SKM-1 (cell line): Measurements from ENCODE around the gene AKAP7.
"Not testable (repeated sequence)": the region's sequence is repeated elsewhere in the genome, so short reads cannot be mapped to it uniquely, and the experiment has no call there.

ENCODE experiments used
- DNase-seq: peaks from one replicate; lab custom pipeline; 2025; ENCODE audit not compliant: unreplicated experiment; lab: John Stamatoyannopoulos, UW

The AKAP7 gene

DNA sequence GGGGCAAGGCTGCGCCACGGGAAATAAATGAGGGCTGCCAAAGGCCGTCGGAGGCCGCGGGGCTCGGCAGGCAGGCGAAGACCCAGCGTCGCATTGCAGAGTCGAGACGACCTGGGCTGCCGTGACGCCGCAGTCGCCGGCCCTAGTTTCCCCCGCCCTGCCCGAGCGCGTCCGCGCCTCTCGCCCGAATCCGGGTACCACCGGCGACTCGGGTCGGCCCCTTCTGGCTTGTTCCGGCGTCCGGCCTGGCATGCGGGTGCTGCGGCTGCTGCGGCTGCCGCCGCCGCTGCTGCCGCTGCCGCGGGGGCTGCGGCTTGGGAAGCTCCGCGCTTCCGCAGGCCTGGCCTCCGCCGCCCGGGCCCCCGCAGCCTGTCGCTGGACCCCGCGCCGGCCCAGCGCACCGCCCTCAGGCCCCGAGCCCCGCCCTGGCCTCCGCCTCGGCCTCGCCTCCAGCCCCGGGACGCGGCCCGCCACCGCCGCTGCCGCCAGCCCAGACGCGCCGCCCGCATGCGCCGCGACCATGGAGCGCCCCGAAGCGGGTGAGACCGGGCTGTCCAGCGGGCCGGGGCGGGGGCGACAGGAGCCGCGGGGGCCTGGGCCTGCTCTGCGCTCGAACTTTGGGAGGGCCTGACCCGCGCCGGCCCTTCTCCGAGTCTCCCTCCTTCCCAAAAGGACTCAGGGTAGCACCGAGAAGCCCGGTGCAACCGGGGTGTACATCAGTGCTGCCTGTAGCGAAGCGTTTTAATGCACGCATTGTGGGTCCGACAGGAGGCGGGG is at the start of gene AKAP7:
AKAP7 (plus strand) TSS at position 224 of the 777 bp plus-strand sequence; CDS start at position 521, 297 bp downstream.
- DNase-seq: peak; percentile 17

DNA sequence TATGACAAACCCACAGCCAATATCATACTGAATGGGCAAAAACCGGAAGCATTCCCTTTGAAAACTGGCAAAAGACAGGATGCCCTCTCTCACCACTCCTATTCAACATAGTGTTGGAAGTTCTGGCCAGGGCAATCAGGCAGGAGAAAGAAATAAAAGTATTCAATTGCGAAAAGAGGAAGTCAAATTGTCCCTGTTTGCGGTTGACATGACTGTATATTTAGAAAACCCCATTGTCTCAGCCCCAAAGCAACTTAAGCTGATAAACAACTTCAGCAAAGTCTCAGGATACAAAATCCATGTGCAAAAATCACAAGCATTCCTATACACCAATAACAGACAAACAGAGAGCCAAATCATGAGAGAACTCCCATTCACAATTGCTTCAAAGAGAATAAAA is 44.9 kb upstream of the AKAP7 start:
- DNase-seq: not testable (repeated sequence)

DNA sequence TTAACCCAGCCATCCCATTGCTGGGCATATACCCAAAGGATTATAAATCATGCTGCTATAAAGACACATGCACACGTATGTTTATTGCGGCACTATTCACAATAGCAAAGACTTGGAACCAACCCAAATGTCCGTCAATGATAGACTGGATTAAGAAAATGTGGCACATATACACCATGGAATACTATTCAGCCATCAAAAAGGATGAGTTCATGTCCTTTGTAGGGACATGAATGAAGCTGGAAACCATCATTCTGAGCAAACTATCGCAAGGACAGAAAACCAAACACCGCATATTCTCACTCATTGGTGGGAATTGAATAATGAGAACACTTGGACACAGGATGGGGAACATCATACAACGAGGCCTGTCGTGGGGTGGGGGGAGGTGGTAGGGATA is 43.3 kb upstream of the AKAP7 start:
- not testable (repeated sequence) for DNase-seq

DNA sequence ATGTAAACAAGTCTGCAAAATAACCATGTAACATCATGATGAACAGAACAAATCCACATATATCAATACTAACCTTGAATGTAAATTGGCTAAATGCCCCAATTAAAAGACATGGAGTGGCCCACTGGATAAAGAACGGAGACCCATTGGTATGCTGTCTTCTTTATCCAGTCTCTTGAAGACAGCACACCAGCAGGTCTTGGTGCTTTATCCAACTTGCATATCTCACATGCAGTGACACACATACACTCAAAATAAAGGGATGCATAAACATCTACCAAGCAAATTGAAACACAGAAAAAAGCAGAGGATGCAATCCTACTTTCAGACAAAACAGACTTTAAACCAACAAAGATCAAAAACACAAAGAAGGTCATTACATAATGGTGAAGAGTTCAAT is 41.9 kb upstream of the AKAP7 start:
- DNase-seq: no peak

DNA sequence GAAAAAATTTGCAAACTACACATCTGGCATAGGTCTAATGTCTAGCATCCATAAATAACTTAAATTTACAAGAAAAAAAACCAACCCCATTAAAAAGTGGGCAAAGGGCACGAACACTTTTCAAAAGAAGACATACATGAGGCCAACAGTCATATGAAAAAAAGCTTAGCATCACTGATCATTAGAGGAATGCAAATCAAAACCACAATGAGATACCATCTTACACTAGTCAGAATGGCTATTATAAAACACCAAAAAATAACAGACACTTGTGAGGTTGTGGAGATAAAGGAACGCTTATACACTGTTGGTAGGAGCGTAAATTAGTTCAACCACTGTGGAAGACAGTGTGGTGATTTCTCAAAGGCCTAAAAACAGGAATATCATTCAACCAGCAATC is 38.5 kb upstream of the AKAP7 start:
- no peak for DNase-seq

DNA sequence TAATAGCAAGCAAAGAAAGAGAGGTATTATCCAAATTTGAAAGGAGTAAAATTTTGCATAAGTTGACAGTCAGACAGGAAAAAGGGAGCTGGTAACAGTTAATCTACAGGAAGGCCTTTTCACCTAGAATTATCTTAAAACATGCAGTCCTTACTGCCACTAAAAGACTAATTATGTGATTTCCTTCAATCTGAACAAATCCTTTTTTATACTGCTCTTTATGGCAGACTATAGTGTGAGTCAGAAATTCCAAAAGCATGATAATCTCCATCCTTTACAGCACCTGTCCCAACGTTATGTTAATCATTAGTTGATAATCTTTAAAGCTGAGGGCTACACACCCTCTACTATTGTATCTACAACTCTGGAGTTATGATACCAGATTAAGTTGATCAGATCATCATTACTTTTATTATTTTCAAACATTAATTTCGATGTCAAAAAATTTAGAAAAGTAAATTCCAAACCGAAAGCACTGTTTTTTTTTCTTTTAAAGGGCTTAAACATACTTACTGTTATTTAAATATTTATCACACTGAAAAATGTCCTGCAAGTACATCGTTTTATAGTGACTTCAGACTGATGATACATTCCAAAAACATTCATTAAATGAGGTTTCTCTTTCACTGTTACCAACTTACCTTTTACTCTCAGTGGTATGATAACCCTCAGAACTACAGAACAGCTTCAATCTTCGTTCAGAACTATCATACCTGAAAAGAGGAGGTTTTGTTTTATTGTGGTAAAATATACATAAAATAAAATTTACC is 33.2 kb upstream of the AKAP7 start:
- no peak for DNase-seq

DNA sequence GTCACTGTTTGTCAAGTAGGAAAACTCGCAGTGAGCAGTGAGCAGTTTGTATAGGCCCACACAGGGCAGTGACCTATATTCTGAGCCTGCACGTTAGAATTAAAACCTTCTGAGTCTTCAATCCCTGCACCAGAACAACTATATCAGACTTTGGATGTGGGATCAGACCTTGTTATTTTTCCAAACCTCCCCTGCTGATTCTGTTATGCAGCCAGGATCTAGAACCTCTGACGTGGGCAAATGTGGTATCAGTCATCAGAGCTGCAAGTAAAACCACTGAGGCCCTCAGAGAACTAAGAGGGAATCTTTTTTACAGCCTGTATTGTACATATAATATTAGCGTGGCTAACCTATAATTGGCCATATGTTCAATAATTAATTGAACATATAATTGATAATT is 32.0 kb upstream of the AKAP7 start:
- DNase-seq: no peak

DNA sequence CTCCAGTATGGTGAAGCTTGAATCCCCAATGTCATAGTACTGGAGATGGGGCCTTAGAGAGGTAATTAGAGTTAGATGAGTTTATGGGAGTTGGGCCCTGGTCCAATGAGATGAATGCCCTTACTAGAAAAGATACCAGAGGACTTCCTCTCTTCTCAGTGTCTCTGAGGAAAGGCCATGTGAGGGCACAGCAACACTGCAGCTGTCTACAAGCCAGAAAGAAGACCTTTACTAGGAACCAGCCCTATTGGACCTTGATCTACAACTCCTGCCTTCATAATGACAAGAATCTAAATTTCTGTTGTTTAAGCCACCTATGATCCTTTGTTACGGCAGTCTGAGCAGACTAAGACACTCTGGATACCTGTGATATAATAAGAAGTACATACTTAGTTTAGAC is 31.4 kb upstream of the AKAP7 start:
- no peak for DNase-seq

DNA sequence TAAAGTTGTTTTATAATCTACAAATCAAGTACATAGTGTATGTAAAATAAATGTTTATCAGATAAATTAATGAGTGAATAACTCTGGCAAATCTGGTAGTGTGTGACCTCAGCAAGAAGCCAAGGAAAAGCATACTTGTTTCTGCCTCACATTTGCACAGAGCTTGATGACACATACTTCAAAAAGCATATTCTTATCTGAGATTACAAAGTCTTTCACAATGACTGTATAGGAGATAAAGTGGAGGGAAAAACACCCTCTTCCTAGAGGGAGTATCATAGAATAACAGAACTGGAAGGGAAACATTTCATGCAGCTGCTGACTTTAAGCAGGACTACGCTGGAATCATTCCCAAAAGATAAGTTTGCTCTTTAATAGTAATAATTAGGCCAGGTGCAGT is 28.1 kb upstream of the AKAP7 start:
- no peak for DNase-seq

DNA sequence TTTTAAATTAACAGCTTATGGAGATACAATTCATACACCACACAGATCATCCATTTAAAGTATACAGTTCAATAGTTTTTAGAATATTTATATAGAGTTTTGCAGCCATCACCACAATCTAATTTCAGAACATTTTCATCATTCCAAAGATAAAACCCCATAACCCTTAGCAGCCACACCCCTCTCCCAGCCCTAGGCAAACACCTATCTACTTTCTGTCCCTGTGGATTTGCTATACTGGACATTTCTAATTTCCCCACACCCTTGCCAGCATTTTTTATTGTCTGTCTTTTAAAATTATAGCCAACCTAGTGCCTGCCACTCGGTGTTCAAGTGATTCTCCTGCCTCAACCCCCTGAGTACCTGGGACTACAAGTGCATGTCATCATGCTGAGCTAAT is 23.0 kb upstream of the AKAP7 start:
- DNase-seq: no peak

DNA sequence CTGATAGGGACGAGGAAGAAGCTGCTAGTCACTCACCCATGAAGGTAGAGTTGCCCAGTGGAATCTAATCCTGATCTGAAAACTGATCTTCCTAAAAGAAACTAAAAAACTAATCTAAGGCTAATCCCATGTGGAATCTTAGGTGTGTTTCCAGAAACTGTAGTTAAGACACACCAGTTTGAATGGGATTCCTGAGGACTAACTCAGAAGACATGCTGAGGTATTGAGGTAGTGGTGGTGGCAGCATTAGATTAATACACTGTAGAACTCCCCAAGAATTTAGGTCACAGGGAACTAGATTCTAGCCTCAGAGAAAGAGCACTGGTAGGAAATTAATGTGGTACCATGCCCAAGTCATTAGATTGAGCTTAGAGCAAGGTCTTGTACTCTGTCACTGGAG is 19.6 kb upstream of the AKAP7 start:
- DNase-seq: no peak

DNA sequence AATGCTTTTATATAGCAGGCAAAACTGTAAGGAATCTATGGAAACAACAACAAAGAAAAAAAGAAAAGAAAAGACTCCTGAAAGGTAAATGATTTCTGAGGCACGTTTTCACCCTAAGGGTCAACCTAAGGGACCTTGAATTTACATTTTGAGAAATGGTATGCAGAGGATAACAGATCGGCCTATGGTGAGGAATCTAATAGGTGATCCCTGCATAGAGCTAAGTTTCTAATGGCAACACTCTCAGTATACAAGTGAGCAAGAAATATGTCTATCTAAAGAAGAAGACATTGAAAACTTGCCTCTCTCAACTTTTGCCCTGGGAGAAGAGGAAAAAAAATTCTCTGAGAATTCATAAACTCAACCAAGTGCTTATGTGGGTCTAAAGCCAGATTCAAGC is 18.9 kb upstream of the AKAP7 start:
- DNase-seq: no peak

DNA sequence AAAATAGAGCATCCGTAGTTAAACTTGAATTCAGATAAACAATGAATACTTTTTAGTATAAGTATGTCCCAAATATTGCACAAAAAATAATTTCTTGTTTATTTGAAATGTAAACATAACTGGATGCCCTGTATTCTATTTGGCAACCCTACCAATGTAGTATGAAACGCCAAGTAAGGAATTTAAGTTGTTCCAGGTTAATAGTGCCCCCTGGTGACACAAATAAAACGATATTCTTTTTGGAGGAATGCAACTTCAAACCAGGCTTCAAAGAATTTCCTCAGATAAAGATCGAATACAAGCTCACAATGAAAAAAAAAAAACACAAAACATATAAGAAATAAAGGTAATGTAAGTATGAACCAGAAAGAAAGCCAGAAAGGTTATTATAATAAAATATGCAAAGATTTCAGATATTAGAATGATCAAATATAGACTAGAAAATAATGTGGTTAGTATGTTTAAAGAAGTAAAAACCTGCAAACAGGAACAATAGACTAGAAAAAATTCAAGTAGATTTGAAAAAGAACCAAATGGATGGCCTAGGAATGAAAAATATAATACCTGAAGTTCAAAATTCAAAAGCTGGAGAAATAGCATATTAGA is 18.4 kb upstream of the AKAP7 start:
- peak; percentile 18 for DNase-seq

DNA sequence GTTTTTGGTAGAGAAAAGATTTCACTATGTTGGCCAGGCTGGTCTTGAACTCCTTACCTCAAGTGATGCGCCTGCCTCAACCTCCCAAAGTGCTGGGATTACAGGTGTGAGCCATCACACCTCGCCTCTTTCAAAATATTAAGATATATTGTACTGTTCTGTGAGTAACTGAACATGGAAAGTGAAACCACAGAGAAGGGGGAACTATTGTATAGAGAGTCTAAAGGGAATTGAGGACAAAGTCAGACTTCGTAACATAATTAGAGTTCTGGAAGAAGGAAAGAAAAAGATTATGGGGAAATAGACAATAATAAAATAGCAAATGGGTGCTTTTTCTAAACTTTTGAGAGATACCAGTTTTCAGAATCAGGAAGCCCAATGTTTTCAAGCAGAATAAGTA is 17.4 kb upstream of the AKAP7 start:
- DNase-seq: no peak

DNA sequence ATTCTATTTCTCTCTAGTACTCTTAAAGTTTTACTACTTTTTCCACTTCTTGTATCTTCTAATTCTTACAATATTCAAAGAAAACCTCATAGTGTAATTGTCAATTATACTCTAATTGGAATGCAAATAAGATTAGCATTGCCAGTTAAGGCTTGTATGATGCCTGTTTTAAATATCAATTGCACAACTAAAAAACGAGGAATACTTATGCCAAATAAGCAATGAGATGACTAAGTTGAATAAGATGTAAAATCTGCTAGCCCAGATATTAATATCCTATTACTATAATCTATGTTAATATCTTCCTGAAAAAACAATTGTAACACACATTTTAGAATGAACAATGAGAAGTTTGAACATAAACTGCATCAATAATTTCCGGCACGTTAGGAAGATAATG is 13.3 kb upstream of the AKAP7 start:
- DNase-seq: no peak

DNA sequence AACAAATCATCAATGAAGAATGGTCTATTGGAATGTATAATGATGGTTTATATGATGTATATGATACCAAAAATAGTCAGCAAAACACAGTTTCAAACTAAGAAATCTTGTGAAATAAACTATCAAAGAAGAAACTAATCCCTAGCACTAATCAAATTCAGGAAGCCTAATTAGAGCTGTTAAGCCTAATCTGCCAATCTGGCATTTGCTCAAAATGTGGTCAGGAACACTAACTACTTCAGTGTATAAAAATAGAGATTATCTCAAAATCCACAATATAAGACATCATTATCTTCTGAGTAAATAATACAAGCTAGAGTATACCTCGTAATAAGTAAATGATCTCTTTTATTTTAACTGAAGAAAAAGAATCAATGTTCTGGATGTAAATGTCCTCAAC is 12.8 kb upstream of the AKAP7 start:
- DNase-seq: no peak

DNA sequence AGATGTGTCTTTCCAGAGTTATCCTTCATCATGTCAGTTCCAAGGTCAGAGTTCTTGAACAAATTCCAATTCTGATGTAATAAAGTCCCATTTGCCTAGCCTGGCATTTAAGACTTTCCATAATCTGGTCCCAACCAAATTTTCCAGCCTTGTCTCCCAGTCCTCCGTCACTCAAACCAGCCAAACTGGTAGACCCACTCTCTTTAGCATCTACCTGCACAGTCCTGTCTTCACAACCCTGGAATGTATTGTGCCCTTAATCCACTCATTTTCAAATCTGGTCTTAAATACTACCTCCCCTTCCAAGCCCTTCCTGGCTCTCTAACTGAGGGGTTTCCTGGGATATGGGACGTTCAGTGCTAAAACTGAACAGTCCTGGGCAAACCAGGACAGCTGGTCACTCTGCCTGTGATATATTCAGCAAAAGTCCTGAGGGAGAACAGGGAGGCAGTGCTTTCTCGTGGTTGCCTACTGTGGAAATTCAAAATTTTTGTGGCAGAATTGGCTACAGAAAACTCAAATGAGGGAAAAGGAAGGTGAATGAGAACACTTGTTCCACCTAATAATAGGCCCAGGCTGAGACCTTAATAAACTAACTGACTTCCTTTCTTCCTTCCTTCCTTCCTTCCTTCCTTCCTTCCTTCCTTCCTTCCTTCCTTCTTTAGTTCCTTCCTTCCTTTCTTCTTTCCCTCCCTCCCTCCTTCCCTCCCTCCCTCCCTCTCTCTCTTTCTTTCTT is 10.8 kb upstream of the AKAP7 start:
- no peak for DNase-seq

DNA sequence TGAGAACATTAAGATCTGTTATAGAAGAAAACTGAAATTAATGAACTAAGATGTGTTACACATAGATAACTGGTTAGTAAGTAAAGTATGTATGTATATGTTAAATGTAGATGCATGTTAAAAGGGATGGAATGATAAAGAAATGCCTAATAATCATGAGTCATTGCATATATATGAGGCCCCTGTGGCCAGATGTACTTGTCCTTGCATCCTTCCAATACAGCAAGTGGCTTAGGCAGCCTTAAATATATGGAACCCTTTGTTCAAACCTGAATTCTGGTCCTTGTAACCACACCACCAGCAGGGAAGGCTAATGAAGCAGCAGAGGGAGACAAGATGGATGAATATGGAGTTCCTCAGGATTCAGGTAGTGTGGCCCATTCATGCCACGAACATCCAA is 9.8 kb upstream of the AKAP7 start:
- no peak for DNase-seq

DNA sequence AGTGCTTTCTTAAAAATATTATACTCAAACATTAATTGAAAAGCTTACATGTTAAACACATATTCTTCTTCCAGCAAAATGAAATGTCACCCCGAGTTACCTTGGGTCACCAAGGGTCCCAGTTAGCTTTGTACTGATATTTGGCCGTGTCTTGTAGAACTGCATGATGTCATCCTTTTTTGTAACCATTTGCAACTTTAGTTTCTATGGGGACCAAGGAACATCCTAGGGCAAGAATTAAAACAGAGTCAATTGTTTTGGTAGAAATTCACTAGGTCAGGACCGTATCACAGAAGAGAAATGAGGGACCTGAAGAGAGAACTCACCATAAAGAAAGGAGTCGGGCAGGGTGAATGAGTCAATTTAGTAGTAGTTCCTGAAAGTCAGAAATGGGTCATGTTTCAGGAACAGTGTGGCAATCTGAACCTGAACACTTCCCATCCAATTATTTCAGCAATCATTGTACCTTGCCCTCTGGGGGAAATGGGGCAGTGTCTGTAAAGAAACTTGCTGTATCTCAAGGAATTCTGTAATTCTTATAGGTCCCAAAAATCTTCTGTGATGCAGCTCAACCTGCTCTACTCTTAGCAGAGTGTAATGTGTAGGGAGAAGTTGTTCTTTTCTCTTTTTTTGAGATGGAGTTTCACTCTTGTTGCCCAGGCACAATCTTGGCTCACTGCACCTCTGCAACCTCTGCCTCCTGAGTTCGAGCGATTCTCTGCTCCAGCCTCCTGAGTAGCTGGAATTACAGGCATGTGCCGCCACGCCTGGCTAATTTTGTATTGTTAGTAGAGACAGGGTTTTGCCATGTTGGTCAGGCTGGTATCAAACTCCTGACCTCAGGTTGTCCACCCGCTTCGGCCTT is 5.3 kb upstream of the AKAP7 start:
- DNase-seq: peak; percentile 61

DNA sequence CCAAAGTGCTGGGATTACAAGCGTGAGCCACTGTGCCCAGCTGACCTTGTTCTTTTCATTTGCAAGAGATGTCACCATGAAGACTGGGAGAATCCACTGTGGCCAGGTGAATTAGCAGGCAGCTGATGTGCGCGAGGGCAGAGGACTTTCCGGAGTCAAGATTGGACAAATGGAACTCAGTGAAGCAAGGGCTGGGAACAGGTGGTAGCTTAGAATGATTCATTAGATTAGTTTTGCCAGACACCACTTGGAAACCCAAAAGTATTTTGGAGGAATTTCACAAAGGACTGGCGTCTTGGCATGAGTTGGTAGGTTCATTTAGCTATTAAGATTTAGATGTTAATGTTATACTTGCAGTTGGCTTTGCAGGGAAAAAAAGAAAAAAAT is 4.7 kb upstream of the AKAP7 start:
- DNase-seq: no peak

DNA sequence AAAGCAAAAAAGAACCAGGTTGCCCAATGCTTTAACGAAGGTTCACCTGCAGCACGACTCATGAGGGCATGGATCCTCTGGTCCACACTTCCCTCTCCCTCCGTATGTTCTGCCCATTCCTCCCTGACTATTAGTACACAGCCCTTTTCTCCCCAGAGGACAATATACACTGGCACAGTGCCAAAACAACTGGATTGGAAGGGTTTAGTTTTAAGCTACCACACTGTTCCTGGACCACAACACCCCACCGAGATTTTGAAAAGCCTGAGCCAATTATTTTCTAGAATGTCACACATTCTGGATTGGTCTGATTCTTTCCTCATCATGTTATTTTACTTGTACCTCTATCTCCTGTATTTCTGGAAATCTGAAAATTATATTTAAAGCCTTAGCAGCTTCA is 2.9 kb upstream of the AKAP7 start:
- no peak for DNase-seq
